Caki2 (cell line): ENCODE data around the gene EVPL. TPM values are rescaled to one million over a fixed set of nuclear protein-coding genes. Genes with fewer than 3 reads are reported as not detected.
A peak's percentile ranks its signal among the peaks of the same experiment; 100 is the strongest.

Experiments used
- DNase-seq: peaks from one replicate; pipeline ENCODE4 v3.0.0-alpha.2; 2015; ENCODE audit warnings: low read depth
- in situ Hi-C: cut with HindIII; loops from 2 replicates; pipeline ENCODE4 v1.10.0; 2016; ENCODE audit warnings: low sequenced_read_pairs, low pct_unique_long_range_greater_than_20kb, mixed read lengths
- total RNA-seq: library from RNA; depleted of rRNA; stranded (reverse); fragments of >200 nt; shearing (Covaris generic); gene quantifications from 2 replicates; pipeline ENCODE4 v1.2.3, GENCODE V29; 2014; ENCODE audit warnings: low replicate concordance

The EVPL gene
- total RNA-seq, 1 experiment from 2014 or later = 48.6 TPM

DNA sequence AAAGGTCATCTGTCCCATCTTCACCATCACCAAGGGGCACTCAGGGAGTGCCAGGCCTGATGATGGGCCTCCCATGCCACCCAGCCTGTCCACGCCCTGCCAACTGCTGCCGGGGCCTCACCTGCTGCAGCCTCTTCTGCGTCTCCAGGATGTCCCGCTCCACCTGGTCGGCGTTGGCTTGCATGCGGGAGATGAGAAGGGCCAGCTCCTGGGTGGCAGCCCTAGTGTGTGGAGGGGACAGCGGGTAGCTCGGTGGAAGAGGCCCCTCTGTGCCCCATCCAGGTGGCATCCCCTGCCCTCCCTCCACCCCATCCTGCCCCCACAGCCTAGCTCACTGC is 3.2 kb downstream of the EVPL start:
- no peak for DNase-seq
- in situ Hi-C loops = no loop called here

DNA sequence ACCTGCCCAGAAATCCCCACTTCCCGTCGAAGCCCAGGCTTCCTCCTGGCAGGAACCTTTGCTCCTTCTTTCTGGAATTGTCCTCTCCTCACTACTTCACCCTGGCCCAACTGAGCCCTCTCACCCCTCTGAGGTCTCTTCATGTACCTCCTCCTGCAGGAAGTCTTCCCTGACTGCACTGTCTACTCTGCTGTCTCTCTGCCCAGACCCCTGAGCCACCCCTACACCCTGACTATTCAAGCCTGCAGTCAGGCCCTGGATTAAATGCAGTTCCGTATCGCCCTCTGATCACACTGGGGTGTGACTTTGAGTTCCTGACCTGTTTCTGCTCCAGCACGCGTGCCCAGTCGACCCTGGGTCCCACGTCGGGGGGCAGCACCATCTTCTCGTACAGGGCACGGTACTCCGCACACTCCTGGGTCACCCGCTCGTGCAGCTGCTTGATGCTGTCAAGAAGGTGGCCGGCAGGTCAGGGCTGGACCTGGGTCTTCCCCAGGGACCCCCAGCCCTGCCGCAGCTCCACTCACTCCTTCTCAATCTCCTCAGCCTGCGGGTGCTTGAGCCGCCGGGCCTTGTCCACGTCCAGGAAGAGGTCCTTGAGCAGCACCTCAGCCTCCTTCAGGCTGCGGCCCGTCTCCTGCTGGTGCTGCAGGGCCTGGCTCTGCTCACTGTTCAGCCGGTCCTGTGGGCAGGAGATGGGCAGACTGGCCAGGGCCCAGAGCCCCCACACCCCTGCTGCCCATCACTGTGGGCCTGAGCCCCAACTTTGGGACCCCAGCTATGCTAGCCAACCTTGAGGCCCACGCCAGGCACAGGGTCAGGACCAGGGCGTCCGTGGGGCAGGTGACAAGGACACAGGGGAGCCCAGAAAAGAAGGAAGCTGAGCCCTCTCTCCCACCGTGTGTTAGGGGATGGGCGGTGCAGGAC is 3.9 kb downstream of the EVPL start:
- in situ Hi-C loops = no loop called here
- DNase-seq = no peak

- no peak for DNase-seq
- in situ Hi-C loops = no loop called here
These were observed 4.8 kb downstream of the EVPL start for GRCh38 chr17:76022285-76022684.

- in situ Hi-C loops = no loop called here
- no peak for DNase-seq
These were observed 7.2 kb downstream of the EVPL start for GRCh38 chr17:76019833-76020467.

- DNase-seq = no peak
- in situ Hi-C loops = no loop called here
These were observed 8.3 kb downstream of the EVPL start for GRCh38 chr17:76018801-76019200.

GRCh38 chr17:76018340-76018680 is 8.8 kb downstream of the EVPL start:
- in situ Hi-C loops = no loop called here
- DNase-seq = no peak

GRCh38 chr17:76017481-76018339 is 9.4 kb downstream of the EVPL start:
- in situ Hi-C loops = no loop called here
- no peak for DNase-seq

- in situ Hi-C loops = no loop called here
These were observed 12.2 kb downstream of the EVPL start for GRCh38 chr17:76014925-76015261.

DNA sequence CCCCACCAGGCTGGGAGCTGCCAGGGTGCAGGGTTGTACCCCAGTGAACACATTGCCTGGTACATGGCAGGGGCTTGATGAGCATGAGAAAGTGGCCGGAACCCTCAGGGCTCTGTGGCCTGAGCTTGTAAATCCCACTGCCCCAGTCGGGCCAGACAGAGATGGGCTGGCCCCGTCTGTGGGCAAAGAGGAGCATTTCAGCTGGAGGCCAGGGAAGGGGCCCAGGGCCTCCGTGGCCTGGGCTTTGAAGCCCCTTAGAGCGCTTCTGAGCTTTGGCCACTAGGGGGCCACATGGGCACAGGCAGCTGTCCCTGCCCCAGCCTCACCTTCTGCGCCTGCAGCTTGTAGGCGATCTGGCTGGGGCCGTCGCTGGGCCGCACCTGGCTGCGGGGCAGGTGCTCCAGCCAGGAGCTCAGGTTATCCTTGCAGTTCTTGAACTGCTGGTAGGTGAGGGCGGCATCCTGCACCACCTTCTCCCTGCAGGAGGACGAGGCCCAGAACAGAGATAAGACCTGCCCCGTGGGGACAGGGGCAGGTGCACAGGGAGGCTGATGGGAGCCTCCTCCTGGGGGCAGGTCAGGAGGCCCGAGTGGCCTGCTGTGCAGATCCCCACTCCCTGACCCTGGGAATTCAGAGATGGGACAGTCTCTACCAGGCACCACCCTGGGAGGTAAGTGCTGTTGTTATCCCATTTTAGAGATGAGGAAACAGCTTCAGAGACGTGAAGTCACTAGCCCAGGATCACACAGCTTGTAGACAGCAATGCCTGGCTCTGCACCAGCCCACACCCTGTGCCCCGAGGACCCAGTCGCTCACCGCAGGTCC is 12.8 kb downstream of the EVPL start:
- in situ Hi-C loops = no loop called here
- peak; percentile 49 for DNase-seq

More at GRCh38 chr17:76014925-76015261, 12.2 kb downstream of the EVPL start:
- DNase-seq = no peak

DNA sequence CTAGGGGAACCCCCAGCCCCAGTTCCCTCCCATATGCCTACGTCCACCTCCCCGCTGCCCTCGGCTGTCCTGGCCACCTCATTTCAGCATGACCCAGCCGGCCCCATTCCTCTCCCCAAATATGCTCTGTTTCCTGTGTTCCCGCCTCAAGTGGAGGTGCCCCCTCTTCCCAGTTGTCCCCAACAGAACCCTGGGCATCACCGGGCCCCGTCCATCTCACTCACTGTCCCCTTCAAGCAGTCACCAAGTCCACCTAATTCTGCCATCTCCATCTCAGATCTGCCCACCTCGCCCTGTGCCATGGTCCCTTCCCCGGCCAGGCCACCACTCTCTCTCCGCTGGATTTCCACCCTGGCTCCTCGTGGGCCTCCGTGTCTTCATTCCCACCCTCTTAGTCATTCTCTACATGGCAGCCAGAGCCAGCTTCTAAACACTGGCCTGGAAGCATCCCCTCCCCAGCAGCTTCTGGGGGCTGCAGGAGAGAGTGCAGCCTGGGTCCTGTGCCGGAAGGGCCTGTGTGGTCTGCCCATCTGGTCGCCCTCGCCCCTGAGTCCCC is 13.7 kb downstream of the EVPL start:
- DNase-seq = no peak
- in situ Hi-C loops = no loop called here

- in situ Hi-C loops = no loop called here
- no peak for DNase-seq
These were observed 15.2 kb downstream of the EVPL start for GRCh38 chr17:76011951-76012350.

- in situ Hi-C loops = no loop called here
- DNase-seq = no peak
These were observed 17.0 kb downstream of the EVPL start for GRCh38 chr17:76009969-76010661.

DNA sequence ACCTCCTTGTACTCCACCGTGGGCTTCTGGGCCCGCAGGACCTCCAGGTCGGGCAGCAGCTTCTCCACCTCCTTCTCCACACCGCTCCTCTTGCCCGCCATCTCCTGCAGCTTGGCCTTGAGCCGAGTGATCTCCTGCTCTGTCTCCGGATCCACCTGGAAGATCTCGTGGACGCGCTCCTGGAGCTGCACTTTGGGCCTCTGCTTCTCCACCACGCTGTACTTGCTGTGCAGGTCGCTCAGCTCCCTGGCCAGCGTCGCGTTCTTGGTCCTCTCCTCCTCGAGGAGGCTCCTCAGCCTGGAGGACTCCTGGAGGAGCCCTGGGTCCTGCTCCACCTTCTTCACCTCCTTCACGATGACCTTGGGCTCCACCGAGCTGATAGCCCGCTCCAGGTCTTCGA is 17.7 kb downstream of the EVPL start:
- in situ Hi-C loops = no loop called here
- DNase-seq = no peak

DNA sequence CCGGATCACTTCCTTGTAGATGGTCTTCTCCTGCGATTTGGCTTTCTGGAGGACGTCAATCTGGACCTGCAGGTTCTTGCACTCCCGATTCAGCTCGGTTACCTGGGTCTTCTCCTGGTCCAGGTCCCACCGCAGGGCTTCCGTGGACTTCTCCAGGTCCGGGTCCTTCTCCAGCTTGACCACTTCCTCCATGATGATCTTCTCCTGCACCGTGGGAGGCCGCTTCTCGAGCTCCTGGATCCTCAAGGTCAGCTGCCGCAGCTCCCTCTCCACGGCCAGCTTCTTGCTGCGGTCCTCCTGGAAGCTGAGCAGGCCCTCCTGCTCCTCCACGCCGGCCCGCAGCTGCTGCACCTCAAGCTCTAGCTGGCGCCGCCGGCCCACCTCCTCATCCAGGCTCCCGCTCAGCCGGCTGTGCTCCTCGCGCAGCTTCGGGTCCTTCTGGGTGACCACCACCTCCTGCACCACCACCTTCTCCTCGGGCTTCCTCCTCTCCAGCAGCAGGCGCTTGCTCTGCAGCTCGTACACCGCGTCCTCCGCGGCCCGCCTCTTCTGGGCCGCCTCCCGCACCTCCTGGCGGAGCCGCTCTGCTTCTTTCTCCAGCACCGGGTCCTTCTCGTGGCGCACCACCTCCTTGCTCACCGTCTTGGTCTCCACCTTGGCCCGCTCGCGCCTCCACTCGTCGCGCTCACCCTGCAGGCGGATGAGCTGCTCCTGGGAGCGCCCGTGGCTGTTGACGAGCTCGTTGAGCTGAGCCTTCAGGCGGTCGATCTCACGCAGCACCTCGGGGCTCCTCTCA is 18.3 kb downstream of the EVPL start:
- no peak for DNase-seq
- in situ Hi-C loops = no loop called here

- in situ Hi-C loops = no loop called here
- no peak for DNase-seq
These were observed 18.9 kb downstream of the EVPL start for GRCh38 chr17:76008208-76008607.

- no peak for DNase-seq
- in situ Hi-C loops = no loop called here
These were observed 19.3 kb downstream of the EVPL start for GRCh38 chr17:76007850-76008165.
